Measurements from ENCODE around the gene SPAG9.
"Not testable (repeated sequence)": the region's sequence is repeated elsewhere in the genome, so short reads cannot be mapped to it uniquely, and the experiment has no call there.

The SPAG9 gene

DNA sequence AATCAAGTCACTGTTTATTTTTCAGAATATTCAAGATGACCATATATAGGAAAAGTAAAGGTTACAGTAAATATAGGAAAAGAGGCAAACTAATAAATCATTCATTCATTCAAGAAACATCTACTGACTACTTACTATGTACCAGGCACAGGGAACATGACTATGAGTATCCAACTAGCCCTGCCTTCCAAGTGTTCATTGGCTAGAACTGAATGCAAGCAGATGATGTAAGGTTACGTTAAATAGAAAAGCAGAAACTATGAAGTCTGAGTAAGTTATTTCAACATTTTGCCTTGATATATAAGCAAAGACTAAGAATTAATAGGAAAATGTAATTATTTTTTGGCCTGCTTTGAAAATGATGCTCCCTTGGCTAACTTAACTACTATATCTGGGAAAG, 36.7 kb downstream of the SPAG9 start:
- no peak for DNase-seq

DNA sequence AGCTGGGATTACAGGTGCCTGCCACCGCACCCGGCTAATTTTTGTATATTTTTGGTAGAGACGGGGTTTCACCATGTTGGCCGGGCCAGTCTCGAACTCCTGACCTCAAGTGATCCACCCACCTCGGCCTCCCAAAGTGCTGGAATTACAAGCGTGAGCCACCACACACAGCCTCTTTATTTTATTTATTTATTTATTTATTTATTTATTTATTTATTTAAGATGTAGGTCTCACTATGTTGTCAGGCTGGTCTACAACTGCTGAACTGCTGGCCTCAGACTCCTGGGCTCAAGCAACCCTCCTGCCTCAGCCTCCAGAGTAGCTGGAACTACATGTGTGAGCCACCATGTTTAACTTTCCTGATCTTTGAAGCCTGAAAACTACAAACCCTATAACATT, 37.3 kb downstream of the SPAG9 start:
- DNase-seq, result not testable (repeated sequence)

DNA sequence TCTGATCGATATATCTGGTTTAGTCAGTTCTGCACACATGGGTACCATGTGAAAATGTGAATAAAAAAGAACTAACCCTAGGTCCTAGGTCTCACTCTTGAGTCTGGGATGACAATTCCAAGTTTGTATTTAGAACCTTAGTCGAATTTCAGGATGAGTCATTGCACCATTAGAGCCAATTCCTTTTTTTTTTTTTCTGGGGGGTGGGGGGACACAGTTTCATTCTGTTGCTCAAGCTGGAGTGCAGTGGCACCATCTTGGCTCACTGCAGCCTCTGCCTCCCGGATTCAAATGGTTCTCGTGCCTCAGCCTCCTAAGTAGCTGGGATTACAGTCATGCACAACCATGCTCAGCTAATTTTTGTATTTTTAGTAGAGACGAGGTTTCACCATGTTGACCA, 41.6 kb downstream of the SPAG9 start:
- no peak for DNase-seq

GRCh38 chr17:51078009-51078592, 42.6 kb downstream of the SPAG9 start:
- DNase-seq, result no peak

GRCh38 chr17:51076821-51077220, 43.8 kb downstream of the SPAG9 start:
- DNase-seq, result no peak

- DNase-seq, result no peak
These were observed 49.1 kb downstream of the SPAG9 start for GRCh38 chr17:51071556-51071955.

DNA sequence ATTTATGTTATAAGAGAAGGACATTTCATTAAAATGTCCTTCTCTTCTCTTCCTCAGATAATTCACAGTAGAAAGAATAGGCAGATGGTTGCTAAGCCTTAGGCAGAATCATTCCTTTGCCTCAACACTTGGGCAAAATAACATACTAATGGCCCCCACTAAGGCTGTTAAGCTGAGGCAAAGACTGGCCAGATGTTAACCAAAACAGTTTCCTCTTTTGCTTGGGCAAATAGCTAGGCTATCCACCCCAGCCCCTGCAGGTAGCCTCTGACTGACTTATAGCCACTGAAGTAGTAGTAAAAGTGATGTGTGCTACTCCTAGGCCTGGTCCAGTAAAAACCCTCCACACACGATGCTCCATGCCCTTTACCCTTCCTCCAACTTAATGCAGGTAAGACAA, 55.2 kb downstream of the SPAG9 start:
- no peak for DNase-seq

- DNase-seq, result no peak
These were observed 56.5 kb downstream of the SPAG9 start for GRCh38 chr17:51064061-51064735.

- no peak for DNase-seq
These were observed 60.3 kb downstream of the SPAG9 start for GRCh38 chr17:51060396-51060795.

DNA sequence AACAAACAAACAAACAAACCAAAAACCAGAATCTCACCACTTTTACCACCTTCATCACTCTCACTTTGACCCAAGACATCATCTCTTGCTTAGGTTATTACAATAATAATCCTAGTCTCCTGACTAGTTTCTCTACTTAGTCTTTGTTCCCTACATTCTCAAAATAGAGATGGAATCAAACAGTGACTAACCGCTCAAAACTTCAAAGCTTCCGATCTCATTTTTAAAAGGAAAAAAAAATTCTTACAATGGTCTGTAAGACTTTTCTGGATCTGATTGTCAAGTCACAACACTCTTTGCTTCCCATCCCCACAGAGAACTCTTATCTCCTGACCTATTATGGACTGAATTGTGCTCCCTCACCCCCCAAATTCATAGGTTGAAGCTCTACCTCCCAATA, 60.9 kb downstream of the SPAG9 start:
- no peak for DNase-seq

GRCh38 chr17:51057534-51057933, 63.1 kb downstream of the SPAG9 start:
- no peak for DNase-seq

DNA sequence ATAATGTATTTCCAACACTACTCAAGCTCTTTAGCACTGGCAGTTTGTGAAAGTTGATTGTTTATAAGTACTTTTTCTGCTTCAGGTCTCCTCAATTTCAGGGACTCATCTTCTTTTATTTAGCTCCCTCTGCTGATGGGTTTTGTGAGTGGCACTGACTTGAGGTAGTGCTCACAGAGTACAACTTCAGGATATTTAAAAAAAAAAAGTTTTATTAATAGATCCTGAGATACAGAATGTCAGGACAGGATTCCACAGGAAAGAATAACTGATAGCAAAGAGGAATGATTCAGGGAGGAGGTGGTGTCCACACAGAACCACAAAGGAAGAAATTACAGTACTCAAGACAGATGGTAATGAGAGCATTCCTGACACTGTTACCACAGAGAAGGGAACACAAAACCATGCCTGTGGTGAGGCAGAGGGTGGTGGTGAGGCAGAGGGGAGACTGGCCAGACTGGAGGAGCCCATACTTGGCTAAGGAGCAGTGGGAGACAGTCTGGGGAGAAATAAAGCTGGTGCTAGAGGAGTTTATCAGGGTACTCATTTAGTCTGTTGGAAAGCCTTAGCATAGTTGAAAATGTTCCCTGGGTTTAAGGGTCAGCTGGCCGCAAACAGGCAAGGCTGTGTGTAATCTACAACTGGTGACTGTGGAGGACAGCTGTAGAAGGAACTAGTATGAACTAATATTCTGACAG, 63.7 kb downstream of the SPAG9 start:
- DNase-seq, result peak; percentile 12 to 58

GRCh38 chr17:51054748-51055147, 65.9 kb downstream of the SPAG9 start:
- no peak for DNase-seq

GRCh38 chr17:51052235-51052634, 68.4 kb downstream of the SPAG9 start:
- no peak for DNase-seq

- DNase-seq, result no peak
These were observed 70.2 kb downstream of the SPAG9 start for GRCh38 chr17:51050291-51051033.

- no peak for DNase-seq
These were observed 73.9 kb downstream of the SPAG9 start for GRCh38 chr17:51046514-51047384.

- DNase-seq, result no peak
These were observed 74.6 kb downstream of the SPAG9 start for GRCh38 chr17:51046046-51046445.

DNA sequence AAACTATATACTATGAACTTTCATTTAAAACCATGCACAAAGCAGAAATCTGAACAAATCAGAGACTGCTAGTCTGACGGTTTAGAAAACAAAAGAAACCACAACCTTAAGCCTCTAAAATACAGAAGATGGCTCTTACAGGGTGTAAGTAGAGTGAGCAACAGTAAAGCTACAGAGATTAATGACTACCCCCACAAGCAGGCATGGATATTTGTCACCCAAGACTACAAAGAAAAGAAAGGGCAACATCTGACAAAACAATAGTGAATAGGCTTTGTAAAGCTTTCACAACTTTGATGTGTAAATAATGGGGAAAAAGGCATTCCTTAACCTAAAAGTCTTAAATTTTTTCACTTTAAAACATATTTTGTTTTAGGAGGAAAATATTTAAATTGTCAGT, 75.0 kb downstream of the SPAG9 start:
- DNase-seq, result no peak

GRCh38 chr17:51044976-51045375, 75.7 kb downstream of the SPAG9 start:
- DNase-seq, result no peak

DNA sequence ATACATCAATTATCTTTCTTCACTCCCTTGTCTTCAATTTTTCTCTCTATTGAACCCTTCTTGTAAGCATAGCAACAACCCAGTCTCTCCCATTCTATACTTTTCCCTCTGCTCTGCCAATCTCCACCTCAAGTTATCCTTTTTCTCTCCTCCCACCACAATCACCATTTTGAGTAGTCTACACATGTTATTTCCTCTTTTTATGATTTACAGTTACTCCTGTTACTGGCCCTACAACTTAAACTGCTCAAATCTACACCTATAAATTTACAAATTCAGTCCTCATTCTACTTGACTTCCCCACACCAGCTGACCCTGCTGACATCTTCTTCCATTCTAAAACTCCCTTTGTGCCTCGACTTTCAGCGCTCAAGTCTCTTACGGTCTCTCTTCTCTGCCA, 84.6 kb downstream of the SPAG9 start:
- no peak for DNase-seq

DNA sequence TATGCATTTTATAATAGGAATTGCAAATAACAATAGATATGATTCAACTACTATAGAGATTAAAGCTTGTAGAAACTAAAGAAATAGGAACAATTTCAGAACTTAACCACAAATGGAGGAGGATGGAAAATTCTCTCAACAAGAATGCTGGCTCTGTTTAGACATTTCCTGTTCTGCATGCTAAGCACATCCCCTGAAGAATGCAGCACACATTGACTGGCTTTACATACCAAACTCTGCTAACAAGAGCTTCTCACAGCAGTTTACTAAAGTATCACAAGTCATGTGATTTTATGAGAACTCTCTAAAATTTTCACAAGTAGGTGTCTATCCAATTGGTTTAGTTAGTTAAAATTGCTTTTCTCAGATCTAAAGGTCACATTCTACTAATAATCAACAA, 85.2 kb downstream of the SPAG9 start:
- DNase-seq, result no peak

DNA sequence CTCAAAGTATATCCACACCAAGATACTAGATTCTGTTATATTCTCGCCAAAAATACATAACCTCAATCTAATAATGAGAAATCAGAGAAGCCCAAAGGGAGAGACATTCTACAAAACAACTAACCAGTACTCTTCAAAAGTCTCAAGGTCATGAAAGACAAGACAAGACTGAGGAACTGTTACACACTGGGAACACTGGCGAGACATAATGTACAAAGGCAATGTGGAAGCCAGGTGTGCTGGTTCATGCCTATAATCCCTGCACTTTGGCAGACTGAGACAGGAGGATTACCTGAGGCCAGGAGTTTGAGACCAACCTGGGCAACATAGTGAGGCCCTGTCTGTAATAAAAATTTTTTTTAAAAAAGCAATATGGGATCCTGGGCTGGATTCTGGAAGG, 85.9 kb downstream of the SPAG9 start:
- no peak for DNase-seq

GRCh38 chr17:51032850-51033249, 87.8 kb downstream of the SPAG9 start:
- DNase-seq, result no peak
